Activated CD8-positive, alpha-beta memory T cell treated with anti-CD3 and anti-CD28 coated beads, Interleukin-2, amount 50 U/mL, for 24 hours (primary cell): Measurements from ENCODE around the gene MYBPH.

Source experiments
- DNase-seq: peaks from one replicate; pipeline ENCODE4 v3.0.0-alpha.2; 2020; ENCODE audit errors: extremely low read depth

Gene MYBPH

DNA sequence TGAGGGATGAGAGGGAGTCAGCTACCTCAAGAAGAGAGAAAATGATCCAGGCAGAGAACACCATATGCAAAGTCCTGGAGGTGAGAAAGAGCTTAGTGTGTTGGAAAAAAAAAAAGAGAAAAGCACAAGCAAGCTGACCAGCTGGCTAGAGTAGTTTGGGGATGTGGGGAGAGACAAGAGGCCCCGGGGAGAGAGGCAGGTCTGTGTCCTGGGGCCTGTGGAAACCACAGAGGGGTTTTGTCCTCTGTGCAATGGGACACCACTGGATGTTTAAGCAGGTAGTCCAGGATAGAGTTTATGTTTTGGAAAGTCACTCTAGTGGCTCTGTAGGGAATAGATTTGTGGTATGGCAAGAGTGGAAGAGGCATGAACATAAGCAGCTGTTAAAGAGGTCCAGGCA is 25.3 kb upstream of the MYBPH start:
- DNase-seq = no peak

DNA sequence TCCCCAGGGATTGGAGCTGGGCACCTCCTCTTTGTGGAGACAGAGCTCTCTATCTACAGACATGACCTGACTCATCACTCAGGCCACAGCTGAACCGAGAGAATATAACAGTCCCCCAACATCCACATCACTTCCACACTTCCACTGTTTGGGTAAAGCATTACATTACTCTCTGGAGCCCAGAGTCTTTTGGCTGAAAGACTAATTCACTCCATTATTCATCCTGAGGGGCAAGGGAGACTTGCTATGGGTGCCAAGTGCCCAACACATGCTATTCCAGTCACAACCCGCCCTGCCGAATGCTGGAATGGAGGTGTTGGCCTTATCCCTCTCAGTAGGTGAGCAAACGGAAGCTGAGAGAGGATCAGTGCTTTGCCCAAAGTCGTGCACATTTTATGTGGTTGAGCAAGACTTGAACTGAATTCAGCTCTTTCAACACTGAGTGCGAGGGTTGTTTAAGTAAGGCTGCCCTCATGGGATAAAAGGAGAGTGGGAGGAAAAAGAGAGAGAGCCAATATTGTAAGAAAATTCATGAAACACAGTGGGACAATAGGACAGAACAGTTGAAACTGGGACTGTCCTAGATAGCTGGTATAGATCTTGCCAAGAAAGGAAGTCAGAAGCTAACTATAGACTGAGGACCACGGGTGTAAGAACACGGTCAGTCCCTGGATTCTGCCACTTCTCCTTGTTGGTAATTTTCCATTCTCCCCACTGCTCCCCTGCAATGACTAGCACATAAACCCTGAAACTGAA is 24.4 kb upstream of the MYBPH start:
- no peak for DNase-seq

DNA sequence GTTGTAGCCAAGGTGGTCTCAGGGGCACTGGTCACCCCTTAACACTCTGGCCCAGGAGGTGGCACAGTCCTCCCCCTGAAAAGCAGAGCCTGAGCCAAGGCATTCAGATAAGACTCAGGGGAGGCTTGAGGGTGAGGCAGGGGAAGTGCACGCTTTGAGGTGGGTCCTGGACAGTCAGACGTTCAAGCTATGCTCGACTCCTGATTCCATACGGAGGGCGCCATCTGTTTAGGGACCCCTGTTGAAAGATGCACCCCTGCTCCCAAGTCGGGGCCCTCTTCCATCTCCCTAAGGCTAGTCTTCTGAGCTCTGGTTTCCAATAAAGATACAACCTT is 23.8 kb upstream of the MYBPH start:
- DNase-seq = no peak

DNA sequence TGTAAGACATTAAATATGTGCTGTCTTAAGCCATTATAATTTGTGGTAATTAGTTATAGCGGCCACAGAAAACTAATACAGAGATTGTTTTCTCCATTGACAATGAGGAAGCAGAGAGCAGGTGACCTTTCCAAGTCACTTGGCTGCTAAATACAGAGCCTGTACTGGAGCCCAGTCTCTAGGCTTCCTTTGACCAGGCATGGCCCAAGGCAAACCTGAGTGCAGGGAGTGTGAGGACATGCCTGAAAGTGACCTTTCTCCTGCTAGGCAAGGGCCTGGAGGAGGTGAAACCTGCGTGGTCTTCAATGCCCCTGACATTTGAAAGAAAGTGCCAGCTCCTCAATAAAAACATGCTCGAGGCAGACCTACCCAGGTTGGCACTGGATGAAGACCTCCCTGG is 23.4 kb upstream of the MYBPH start:
- DNase-seq = no peak

DNA sequence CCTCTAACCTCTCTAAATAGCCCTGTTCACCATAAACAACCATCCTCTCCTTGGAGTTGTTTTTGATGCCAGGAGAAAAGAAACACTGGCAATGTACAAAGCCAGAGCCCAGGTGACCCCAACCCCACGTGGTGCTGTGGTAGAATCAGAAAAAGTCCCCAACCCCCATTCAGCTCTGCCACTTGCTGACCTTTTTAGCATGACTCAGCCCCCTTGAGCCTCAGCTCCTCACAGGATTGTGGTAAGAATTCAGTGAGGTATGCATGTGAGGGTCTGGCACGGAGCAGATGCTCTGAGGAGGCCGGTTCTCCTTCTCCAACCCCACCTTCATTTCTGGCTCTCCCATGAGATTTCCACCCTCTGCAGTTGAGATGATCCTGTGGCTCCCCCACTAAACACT is 22.0 kb upstream of the MYBPH start:
- DNase-seq = no peak

DNA sequence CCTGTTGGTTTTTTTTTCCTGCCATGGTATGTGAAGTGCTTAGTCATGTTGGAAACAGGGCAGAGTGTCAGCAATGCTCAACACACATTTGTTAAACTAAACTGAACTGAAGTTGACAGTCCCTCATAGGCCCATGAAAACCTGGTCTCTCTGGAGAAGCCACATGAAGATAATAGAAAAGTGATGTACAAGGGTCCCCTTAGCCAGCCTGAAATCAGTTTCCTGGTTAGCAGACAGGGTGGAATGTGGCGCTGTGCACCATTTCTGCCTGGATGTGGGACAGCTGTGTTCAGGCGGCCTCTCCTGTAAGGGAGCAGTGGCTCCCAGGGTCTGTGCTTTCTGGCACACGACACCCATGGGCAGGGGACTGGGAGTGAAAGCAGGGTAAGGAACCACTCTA is 20.7 kb upstream of the MYBPH start:
- no peak for DNase-seq

DNA sequence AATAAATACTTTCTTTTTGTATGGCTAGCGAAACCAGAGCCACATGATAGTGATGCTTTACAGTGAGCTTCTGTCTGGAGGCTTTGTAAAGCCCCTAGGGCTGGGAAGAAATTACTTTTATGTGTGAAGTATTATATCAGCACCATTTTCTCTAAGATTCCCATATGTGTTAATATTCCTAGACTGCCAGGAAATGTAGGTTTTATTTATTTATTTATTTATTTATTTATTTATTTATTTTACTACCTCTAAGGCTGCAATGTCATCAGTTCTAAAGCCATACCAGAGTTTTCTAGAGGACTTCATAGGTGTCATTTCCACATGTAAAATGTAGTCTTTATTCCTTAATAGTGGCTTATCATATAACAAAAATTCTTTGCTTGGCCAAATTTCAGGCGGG is 15.3 kb upstream of the MYBPH start:
- DNase-seq = no peak

DNA sequence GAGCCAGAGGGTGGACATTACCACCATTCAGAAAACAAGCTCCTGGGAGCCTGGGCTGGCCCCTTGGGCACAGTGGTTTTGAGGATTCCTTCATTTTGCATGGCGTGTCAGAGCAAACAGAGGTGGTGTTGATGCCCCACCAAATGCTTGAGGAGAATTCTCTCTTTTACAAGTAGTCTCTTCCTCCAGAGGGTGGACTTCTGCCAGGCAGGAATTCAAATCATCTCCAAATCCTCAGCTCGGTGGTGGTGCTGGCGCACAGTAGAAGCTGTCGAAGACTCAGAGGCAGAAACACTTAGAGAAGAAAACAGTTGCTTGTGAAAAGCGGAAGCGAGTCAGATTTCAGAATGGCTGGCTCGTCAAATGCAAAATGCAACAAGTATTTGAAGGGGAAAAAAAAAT is 14.3 kb upstream of the MYBPH start:
- no peak for DNase-seq

DNA sequence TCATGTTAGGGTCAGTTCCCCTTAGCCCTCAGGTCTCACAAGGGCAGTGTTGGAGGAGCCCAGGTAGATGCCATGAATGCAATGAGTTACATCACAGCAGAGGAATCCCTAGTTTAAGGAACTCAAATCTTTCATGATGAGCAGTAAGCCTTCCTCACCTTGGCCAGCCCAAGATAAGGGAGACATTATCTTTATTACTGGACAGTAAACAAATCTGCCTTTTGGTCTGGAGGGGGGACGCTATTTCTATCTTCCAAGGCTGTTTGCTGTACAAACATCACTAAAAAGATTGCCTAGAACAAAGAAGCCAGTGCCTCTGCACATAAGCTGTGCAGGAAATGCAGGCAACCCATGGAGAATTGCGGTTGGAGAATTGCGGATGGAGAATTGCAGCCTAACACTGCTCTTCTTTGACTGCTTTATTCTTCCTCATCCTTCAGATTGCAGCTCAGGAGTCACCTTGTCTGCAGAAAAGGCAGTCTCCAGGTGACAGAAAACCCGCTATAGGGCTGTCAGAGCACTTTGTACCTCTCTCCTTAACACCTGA is 13.1 kb upstream of the MYBPH start:
- no peak for DNase-seq

DNA sequence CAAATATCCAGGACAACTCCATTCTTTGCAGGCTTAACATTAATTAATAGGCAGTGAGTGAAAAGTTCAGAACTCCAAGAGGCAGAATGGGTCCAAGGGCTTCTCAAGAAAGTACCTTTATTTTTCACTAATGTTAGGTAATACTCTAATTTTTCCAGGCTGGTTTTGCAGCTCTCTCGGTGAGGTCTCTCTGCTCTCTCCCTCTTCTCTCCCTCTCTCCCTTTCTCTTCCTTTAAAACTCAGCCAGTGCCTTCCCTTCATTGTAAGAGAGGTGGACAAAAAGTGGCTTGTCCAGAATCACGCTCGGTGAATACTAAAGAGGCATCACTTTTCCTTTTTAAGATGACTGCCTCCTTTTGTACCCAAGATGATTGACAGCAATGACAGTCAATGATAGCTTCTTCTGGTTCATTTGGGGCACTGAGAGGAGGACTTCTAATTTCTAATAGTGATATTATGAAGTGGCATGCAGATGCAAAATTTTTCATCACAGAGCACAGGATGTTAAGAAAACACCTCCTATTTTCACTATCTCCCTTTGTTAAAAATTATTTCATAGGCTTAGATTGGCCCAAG is 12.2 kb upstream of the MYBPH start:
- no peak for DNase-seq

DNA sequence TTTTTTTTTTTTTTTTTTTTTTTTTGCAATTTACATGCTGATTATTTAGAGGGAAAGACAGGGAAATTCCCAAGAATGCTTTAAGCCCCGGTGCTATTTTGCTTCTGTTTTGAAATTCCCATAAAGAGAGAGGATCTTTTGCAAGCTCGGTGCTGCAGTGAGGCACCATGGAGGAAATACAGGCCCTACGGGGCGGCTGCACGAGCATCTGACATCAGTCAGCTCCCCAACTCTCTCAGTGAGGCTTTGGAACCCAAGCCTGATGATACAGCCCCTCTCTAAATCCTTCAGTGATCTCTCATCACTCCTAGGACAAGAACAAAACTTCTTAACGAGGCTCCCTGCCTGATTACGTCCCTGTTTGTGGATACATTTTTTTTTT is 11.7 kb upstream of the MYBPH start:
- no peak for DNase-seq

DNA sequence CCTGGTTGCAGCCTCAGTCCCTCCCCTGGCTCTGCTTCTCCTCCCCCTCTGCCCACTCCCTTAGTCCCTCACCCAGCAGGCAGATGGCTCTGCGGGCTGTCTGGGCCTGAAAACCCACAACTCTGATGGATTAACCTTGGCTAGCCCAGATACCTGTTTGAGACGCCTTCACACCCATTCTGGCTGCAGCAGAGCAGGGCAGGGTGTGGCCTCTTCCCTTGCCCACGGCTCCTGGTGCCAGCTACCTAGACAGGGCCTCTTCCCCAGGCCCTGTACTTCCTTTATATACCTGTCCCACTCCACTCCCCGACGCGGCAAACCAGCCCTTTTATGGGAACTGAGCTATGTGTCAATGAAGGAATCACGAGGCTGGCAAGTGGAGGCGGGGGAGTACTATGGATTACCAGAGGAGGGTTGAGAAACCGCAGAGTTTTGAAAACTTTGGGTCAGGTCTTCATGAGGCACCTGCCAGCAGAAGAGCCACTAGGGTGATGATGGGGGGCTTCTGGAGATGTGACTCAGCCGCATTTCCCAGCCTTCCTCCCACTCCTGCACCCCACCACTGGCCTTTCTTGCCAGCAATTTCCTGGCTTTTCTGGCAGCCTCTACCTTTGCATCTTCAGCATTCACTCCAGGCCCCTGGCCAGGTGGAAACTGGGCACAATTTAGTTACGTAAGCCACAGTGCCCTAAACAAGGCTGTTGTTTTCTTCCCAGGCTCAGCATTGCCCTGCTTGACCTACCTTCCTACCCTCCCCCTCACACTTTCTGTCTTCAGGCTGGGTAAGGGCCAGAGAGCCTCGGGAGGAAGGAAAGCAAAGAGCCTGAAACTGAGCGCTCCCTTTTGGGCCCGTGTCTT is 11.0 kb upstream of the MYBPH start, which contains the start of gene CHI3L1:
Gene CHI3L1 (minus strand): TSS at position 259 of the 858 bp plus-strand sequence. CDS start 81 bp downstream, at position 178.
- no peak for DNase-seq

DNA sequence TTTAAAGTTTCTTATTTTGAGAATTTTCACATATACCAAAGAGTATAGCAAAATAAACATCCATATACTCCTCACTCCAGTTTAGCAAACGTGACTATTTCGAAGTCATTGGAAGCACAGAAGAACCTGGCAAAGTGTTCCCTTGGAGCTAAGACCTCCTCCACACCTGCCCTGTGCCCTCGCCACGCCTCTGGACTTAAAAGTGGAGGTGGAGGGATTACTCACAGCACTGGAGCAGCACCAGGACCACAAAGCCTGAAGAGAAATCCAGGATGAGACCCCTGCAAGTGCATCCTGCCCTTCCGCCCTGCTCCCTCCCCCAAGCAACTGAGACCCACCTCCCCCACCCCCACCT is 10.4 kb upstream of the MYBPH start:
- no peak for DNase-seq

DNA sequence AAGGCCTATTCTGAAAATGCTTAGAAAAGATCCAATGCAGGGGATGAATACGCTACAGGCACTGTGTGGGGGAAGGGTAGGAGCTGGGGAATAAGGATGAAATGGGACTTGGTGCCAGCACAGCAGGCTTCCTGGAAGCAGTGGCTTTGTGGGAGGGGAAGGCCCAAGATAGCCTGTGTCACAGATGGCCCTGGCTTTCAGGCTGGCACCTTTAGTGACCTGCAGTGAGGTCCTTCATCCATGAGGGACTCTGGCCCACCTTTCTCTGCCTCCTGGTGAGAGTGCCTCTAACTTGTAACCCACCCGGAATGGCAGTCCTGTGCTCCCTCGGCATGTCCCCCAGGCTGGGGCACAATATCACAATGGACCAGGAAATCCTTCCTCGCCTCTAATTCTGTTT is 10.0 kb upstream of the MYBPH start:
- no peak for DNase-seq

DNA sequence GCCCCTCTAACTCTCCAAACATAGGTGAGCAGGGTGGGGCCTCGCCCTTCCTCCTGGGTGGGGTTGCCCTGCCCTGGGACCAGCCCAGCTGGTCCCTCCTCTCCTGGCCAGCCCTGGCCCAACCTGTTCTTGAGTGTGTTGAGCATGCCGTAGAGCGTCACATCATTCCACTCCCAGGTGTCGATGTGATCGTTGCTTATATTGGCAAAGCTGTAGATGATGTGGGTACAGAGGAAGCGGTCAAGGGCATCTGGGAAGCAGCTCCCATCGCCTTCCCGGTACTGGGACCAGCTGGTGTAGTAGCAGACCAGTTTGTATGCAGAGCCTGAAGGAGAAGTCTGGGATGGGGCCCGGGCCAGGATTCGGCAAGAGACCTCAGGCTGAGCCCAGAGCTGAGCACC is 9.4 kb upstream of the MYBPH start:
- DNase-seq = no peak

DNA sequence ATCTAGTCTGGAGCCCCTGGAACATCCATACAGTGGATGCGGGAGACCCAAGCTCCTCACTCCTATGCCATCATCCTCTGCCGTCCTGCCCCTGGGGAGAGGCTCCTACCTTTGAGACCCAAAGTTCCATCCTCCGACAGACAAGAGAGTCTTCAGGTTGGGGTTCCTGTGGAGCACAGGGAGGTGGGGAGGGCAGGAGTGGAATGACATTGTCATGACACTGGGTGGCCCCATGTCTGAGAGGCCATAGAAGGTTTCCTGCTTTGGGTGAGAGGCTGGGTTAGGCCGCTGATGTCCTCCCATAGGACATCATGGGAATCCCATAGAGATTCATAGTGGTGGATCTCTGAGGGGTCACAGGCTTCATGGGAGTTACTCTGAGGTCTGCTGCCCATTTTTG is 8.8 kb upstream of the MYBPH start:
- DNase-seq = no peak

DNA sequence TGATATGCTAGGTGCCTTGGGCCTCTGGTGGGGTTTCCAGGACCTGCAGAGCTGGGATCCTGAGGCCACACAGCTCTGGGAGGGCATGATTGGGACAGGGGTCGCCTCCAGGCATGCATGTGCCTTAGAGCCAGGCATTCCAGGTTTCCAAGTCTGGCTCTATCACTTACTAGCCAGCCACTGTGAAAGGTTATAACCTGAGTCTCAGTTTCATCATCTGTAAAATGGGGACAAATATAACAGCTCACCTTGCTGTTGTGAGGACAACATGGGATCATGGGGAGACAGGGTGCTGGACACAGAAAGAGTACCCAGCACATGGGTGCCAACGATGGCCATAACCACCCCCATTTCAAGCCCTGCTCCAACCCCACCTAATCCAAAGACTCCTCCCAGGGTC is 8.2 kb upstream of the MYBPH start:
- DNase-seq = no peak

DNA sequence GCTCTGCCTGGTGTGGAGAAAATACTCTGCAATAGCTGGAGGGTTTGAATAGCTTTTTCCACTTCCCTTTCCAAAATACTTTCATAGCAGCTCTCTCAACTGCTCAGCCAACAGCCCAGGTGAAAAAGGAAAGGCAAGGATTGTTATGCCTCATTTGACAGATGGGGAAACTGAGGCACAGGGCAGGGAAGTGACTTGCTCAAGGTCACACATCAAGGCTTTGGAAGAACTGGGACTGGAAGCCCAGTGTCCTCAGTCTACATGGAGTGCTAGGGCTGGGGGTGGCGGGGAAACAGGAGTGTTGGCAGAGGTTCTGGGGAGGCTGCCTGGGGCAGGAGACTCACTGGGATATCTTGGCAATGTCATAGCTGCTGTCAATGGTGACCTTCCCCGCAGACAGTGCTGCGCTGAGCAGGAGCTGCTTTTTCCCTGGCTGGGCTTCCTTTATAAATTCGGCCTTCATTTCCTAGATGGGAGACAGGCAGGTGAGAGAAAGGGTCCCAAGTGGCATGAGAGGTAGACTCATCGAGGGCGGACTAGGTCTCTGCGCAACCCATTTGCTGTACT is 6.8 kb upstream of the MYBPH start:
- no peak for DNase-seq

DNA sequence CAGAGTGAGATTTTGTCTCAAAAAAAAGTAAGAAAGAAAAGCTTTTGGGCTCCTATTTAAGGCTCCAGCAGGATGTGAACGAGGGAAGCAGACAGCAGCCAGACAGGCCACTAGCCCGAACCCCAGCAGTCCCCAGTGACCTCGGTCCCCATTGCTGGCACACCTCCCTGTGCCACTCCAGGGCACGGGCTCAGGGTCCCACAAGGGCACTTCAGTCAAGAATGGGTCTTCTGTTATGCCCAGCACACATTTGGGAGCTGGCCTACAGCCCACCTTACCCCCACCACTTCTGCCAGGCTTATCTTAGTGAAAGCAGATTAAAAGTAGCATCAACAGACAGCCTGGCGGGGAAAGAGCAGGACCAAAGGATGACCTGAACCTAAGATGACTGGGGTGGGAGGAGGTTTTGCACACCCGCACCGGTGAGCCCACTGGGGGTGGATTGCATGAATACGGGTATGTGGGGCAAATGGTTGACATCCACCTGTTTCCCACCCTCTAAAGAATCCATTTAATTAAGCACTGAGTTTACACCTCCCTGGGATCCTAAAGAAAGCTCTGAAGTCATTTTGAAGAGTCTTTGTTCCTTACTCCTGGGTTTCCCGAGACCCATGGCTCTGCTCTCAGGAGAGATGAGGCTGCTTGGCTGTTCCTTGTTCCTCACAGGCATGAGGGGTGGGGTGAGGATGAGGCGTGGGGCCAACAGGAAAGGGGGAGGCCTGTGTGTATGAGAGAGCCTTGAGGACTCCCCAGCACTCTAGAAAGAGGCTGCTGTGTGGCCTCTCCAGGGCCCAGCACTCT is 6.2 kb upstream of the MYBPH start:
- DNase-seq = no peak

DNA sequence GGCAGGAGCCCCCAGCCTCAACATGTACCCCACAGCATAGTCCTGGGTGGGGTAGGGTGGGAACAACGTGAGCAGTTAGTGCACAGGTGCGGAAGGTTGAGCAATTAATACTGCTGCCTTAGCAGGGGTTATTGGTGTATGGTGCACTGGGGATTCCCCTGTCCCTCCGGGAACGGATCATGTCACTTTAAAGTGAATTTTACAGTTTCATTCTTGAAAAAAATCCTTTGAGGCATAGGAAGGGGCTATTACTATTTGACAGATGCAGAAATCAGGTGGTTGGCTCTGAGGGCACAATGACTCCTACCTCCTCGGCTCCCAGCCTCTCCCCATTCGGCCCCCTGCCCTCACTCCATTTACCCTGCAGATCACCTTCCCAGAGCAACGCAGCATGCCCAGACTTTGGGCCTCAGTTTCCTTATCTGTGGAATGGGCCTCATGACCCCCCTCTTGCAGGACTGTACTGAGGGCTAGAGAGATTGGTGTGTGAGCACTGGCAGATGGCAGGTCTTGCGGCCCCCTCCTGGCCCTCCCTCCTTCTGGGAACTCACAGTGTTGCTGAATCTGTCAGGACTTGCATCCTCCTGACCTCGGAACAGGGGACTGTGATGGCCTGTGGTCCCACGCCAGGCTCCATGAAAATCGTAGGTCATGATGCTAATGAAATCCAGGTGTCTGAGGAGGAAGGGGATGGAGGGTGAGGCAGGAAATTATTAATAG is 5.1 kb upstream of the MYBPH start:
- no peak for DNase-seq

DNA sequence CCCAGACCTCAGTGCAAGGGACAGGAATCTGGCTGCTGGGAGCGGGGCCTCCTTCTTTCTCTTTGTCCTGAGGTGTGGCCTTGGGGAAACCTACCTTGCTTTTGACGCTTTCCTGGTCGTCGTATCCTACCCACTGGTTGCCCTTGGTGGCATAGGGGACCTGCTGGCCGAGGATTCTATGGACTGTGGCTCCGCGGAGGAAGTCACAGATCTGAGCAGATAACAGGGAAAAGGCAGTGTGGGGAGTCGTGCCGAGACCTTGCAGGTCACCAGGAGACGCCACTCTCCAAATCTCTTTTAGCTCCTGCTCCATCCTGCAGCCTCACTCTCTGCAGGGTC is 4.0 kb upstream of the MYBPH start:
- no peak for DNase-seq
